IPS DF 19.7 (cell line): ENCODE data around the gene CCDC47.

ENCODE experiments used
- DNase-seq: peaks from one replicate; pipeline ENCODE4 v3.0.0-alpha.2; 2013; ENCODE audit warnings: low read depth, low spot score

Gene CCDC47

GRCh38 chr17:63698381-63698885 is 75.0 kb downstream of the CCDC47 start:
- no peak for DNase-seq

- no peak for DNase-seq
Observed at GRCh38 chr17:63697341-63698286, 75.8 kb downstream of the CCDC47 start.

DNA sequence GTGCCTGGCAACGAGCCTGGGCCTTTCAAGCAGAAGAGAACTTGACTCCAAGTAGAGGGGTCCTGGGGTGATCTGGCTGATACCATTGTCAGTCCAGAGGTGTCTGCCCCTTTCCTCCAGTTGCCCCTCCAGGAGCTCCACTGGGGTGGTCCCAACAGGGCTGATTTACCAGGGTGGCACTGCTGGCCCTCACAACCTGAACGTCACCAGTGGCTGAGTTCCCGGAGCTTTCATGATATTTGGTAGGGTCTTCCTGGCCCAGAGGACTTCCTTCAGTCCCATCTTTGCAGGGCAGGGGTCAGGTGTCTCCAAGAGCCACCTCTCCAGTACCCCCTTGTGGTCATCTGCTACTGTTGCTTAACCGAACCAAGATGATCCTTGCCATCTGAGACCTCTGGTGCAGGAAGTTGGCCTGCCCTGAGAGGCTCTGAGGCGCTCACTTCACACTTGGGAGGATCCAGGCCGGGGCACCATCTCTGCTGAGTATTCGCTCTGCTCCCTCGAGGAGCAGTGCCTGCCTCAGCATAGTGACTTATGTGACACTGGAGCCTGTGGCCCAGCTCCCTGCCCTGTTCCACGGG is 76.9 kb downstream of the CCDC47 start:
- peak; percentile 57 for DNase-seq

DNA sequence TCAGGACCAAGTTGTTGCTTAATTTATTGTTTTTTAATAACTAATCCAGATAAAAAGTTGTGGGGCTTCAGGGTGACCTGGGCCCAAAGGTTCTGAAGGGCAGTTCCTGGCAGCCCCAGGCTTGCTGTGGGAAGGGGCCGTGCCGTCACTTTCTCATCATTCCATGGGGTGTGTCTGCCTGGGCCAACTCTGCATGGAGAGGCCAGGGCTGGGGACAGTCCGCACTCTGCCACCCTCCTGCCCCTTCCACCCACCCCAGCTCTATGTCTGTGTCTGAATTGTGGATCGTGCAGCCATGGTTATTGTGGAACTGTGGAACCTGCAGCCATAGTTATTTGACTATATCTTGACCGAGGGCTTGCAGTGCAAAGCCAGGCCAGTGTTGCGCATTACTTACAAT is 77.5 kb downstream of the CCDC47 start:
- DNase-seq: no peak
